ENCODE measurements around the gene DDX4.

DNA sequence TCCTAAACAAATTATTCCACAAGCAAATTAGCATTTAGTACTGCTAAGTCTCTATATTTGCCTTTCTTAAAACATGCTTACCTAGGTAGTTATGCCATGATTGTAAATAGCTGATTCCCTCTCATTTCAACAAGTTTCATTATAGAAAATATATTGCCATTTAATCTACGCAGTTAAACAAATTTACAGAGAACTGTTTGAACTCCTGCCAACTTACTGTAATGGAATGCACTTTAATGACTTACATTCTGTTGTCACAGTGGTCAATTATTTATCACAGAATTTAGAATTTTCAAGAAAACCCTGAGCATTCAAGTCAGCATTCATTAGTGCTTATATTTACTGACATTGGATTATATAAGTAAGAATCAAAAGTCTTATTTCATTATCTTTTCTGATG lies 45.4 kb upstream of the DDX4 start:
- TF ChIP-seq, protein P1, sequence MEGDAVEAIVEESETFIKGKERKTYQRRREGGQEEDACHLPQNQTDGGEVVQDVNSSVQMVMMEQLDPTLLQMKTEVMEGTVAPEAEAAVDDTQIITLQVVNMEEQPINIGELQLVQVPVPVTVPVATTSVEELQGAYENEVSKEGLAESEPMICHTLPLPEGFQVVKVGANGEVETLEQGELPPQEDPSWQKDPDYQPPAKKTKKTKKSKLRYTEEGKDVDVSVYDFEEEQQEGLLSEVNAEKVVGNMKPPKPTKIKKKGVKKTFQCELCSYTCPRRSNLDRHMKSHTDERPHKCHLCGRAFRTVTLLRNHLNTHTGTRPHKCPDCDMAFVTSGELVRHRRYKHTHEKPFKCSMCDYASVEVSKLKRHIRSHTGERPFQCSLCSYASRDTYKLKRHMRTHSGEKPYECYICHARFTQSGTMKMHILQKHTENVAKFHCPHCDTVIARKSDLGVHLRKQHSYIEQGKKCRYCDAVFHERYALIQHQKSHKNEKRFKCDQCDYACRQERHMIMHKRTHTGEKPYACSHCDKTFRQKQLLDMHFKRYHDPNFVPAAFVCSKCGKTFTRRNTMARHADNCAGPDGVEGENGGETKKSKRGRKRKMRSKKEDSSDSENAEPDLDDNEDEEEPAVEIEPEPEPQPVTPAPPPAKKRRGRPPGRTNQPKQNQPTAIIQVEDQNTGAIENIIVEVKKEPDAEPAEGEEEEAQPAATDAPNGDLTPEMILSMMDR (conservative IDR thresholded peaks at IDR 0.05; ENCODE audit: low read depth, low read length): no peak
- TF ChIP-seq EZH2phosphoT487 (IDR thresholded peaks at IDR 0.05; ENCODE audit: borderline replicate concordance, low read length) (no peak), EZH2 (IDR thresholded peaks at IDR 0.05; ENCODE audit: low read length, unreplicated experiment) (no peak)

Data from PC-3 (cell line).